NCI-H2196 treated with DMSO at 0.1 percent for 48 hours (cell line): ENCODE measurements around the gene ADCY4.

Experiments
- DNase-seq: peaks from one replicate; lab custom pipeline; 2025; ENCODE audit not compliant: unreplicated experiment; lab: John Stamatoyannopoulos, UW

The ADCY4 gene

DNA sequence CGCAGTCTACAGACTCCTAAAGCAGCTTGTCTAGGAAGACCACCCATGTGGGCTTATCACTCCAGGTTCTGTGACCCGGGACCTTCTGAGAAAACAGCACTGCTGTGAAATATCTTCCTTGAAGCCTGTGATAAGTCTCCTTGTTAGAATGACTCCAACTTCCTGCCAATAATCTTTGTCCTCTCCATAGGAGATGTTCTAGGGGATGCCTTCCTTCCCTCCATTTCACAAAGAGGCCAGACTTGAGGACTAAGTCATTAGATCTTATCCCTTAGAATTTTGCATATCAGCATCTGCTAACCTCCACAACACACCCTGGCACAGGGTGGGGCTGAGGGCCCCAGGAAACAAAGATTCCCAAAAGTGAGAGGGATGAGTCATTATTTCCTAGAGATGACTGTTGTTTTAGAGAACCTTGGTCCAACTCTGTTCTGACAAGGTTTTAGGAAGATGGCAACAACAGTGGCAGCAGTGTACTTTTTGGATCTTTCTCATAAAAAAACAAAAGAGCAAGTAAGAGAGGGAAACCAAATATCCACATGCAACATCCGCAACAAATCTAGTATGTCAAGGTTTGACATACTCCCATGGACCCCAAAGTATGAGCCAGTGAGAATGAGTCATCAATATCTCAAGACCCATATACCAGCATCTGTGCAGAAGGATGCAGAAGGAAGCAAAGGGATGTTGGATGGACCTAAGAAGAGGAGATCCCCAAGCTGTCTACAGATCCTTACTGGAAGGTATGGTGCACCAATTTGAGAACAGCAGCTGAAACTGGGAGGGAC, 17.5 kb downstream of the ADCY4 start:
- DNase-seq: no peak

DNA sequence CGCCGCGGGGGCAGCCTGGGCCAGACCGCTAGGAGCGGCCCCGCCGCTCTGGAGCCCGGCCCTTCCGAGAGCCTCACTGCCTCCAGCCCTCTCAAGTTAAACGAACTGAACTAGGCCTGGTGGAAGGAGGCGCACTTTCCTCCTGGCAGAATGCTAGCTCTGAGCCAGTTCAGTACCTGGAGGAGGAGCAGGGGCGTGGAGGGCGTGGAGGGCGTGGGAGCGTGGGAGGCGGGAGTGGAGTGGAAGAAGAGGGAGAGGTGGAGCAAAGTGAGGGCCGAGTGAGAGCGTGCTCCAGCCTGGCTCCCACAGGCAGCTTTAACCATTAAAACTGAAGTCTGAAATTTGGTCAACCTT, 18.3 kb downstream of the ADCY4 start:
- no peak for DNase-seq

DNA sequence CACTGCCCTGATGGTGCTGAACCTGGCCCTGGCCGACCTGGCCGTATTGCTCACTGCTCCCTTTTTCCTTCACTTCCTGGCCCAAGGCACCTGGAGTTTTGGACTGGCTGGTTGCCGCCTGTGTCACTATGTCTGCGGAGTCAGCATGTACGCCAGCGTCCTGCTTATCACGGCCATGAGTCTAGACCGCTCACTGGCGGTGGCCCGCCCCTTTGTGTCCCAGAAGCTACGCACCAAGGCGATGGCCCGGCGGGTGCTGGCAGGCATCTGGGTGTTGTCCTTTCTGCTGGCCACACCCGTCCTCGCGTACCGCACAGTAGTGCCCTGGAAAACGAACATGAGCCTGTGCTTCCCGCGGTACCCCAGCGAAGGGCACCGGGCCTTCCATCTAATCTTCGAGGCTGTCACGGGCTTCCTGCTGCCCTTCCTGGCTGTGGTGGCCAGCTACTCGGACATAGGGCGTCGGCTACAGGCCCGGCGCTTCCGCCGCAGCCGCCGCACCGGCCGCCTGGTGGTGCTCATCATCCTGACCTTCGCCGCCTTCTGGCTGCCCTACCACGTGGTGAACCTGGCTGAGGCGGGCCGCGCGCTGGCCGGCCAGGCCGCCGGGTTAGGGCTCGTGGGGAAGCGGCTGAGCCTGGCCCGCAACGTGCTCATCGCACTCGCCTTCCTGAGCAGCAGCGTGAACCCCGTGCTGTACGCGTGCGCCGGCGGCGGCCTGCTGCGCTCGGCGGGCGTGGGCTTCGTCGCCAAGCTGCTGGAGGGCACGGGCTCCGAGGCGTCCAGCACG, 18.9 kb downstream of the ADCY4 start:
- no peak for DNase-seq

DNA sequence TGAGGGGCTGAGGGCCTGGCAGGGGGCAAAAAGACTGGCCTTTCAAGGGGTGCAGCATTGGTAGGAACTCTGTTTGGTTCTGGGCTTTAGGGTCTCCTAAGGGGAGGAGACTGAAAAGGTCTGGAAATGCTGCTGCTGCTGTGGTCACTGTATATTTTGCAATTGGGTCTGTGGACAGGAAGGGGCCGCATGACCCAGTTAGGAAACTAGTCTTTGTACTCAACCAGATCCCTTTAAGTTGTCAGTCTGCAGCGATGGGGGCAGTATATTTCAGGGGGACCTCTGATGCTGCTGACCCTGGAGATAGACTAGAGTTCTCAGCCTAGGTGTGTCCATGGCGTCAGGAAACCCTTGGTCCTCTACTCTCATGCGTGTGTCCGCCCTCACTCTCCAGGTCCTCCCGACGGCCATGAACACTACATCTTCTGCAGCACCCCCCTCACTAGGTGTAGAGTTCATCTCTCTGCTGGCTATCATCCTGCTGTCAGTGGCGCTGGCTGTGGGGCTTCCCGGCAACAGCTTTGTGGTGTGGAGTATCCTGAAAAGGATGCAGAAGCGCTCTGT, 19.5 kb downstream of the ADCY4 start:
- DNase-seq: no peak

DNA sequence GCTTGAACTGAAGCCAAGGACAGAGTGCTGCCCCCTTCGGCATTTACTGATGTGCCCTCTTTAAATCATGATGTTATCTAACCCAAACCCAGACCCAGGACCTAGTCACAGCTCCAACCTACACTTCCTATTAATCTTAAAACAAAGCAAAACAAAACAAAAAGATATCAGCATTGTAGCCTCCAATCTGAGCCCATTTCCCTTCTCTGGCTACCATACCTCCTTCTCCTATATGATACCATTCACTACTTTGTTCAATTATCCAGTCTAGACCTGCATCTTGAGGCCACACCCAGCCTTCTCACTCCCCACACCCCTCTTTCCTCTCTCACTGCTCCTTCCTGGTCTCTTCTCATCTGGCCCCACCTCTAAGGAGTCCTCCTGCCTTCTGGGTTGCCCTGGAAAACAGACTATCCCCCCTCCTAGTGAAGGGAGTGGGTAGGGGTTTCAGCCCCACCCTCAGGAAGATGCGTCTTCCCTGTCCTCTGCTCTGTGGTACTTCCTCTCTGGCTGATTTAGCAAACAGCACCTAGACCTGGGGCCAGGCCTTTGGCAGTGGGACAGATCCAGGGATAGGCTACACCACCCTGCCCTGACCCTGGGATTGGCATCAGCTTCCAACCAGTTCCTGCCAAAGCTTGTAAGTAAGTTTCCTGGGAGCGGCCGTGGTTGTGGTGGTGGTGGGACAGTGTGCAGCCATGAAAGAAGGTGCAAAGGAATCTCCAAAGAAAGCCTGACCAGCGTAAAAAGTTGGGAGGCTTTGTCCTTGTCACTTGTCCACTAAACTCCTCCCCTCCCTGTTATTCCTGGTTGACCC, 20.3 kb downstream of the ADCY4 start:
- DNase-seq: no peak

DNA sequence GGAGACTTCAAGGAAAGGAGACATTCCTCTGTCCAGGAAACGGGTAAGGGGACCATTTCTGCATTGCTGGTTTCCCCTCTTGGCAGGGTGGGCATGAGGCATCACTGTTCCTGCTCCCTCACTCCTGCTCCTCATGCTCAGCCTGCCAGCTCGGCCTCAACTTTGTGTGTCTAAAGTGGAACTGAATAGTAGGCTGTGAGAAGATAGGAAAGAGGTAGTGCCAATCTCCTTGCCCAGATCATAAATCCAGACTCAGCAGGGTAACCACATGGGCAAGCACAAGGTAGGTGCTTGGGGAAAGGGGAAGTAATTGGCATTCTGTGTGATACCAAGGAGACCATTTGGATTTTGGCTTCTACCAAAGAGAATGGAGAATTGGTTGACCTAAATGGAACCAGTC, 21.0 kb downstream of the ADCY4 start:
- no peak for DNase-seq

DNA sequence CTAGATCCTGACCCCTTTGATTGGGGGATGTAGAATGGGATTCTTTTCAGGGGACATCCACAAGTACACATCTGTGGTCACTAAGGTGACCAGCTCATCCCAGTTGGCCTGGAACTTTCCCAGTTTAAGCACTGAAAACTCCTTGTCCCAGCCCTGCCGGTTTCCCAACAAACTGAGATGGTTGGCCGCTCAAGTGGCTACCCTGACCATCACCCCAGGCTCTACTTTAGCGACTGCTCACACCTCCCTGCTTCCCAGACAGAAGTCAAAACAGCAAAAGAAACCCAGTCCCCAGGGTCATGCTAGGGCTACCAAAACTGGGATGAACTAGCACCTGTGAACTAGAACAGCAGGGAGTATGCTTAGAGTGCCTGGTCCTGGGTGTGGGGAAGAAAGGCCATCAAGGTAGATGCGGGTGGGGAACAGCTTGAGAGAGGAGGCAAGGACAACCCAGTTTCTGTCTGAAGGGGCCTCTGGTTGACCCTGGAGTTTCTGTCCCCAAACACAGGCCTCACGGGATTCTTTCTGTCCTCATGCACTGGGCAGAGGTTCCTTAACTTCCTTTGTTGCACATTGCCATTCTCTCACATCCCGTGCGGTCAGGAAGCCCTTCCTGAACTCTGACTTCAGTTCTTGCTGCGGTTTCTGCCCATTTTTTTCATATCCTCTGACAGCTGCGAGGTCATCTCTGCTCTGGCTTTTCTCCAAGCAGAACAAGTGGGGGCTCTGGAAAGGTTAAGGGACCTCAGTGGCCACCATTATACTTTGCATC, 21.9 kb downstream of the ADCY4 start:
- no peak for DNase-seq

DNA sequence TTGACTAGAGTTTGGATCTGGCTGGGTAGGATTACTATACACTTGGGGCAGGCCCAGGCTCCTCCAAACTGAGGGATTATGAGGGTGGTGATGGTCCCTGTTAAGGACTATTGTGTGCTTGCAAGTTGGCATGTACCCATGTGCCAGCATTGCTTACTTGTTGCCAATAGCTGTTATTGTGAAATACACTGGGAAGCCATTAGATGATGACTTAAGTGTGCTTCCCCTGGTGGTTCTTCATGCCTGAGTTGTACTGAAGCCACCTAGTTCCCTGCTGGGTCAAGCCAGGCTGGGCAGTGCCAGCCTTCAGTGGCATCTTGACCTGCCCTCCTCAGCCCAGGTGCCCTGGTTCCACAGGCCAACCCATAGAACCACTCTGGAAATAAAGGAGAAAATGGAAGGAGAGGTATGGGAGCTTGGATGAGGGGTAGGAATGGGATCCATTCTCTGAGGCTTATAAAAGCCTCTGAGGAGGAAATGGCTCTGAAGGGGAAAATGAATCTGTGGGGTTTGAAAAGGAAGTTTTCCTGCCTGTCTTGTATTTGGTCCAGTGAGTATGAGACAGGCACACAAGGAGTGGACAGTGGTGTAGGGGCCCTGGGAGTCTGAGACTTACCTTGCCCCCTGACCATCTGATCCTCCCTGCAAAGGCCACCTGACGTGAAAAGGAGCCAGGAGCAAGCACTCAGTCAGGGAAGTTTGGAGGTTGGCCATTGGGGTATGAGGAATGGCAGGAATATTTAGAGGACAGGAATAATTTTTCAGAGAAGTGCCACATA, 22.8 kb downstream of the ADCY4 start:
- DNase-seq: no peak

DNA sequence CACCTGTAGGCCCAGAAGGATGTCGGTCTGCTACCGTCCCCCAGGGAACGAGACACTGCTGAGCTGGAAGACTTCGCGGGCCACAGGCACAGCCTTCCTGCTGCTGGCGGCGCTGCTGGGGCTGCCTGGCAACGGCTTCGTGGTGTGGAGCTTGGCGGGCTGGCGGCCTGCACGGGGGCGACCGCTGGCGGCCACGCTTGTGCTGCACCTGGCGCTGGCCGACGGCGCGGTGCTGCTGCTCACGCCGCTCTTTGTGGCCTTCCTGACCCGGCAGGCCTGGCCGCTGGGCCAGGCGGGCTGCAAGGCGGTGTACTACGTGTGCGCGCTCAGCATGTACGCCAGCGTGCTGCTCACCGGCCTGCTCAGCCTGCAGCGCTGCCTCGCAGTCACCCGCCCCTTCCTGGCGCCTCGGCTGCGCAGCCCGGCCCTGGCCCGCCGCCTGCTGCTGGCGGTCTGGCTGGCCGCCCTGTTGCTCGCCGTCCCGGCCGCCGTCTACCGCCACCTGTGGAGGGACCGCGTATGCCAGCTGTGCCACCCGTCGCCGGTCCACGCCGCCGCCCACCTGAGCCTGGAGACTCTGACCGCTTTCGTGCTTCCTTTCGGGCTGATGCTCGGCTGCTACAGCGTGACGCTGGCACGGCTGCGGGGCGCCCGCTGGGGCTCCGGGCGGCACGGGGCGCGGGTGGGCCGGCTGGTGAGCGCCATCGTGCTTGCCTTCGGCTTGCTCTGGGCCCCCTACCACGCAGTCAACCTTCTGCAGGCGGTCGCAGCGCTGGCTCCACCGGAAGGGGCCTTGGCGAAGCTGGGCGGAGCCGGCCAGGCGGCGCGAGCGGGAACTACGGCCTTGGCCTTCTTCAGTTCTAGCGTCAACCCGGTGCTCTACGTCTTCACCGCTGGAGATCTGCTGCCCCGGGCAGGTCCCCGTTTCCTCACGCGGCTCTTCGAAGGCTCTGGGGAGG, 23.9 kb downstream of the ADCY4 start, which contains the start of gene LTB4R:
LTB4R (plus strand) TSS at position 857 of the 959 bp plus-strand sequence. CDS start 4,150 bp downstream, outside the sequence.
- peak; percentile 89 for DNase-seq

DNA sequence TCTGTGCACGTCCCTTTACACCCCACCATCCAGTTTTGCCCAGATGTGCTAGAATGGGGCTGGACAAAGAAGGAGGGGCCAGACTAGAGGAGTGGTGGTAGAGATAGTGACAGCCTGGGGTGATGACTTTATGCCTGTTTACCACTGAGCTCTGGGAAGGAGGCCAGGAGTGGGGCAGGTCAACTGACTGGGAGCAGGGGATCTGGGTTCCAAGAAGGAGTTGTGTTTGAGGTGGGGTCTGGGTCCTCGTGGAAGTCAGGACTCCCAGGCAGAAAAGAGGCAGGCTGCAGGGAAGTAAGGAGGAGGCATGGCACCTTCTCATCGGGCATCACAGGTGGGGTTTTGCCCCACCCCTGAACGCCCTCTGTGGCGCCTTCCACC, 24.6 kb downstream of the ADCY4 start:
- no peak for DNase-seq

DNA sequence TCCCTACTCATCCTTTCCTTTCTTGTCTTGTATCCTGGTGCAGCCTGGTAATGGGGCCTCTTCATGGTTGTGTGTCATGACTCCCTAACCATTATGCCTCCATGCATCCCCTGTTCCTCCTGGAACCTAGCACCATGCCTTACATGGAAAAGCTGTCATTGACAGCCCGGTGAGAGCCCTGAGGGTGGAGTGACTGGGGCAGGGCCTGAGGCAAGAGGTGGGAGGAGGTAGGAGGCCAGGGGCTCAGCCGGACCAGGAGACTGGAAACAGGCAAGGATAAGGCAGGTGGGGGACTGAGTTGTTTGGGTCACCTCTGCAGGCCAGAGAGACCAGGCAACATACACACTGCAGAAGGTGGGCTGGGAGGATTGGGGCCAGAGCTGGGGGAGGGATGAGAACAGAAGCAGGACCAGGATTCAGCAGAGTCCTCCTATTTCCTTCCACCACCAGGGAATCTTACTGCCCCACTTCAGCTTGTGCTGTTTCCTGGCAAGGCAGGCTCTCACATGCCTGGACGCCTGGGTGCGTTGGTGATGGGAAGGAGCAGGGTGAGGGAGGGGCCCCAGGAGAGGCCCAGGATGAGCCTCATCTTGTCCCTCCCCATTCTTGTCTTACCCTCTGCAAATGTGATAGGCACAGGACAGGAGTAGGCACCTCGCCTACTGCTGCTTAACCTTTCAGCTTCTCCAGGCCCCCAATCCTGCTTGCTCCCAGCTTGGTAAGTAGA, 25.2 kb downstream of the ADCY4 start, which contains the start of gene LTB4R2:
LTB4R2 (plus strand) TSS at position 603 of the 727 bp plus-strand sequence. CDS start 525 bp downstream, outside the sequence.
- DNase-seq: no peak

DNA sequence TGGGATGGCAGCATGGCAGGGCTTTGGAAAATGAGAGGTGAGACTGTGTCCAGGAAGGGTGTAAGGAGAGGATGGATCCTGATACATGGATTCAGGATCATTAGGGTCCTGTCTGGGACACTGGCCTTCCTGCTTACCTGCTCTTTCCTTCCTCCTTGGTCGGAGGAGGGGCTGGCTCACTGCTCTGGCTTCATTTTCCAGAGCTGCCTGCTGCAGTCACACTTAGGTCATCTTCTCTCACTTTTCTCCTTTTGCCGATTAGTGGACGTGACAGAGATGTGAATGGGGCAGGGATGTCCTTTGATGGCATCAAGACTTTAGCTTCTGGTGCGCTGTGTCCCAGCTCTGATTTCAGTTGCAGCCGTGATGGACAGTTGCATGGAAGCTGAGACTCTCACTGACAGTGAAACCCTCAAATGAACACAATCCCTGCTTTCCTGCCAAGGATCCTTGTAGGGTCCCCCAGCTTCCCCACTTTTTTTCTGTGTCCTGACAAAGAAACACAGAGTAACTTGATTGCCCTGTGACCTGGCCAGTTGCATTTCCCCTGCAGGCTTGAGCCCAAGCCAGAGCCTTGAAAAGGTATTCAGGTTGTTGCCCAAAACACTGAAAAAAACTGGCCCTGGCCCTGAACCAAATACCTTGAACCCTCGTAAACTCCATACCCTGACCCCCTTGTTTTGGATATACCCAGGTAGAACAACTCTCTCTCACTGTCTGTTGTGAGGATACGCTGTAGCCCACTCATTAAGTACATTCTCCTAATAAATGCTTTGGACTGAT, 26.3 kb downstream of the ADCY4 start:
- no peak for DNase-seq

DNA sequence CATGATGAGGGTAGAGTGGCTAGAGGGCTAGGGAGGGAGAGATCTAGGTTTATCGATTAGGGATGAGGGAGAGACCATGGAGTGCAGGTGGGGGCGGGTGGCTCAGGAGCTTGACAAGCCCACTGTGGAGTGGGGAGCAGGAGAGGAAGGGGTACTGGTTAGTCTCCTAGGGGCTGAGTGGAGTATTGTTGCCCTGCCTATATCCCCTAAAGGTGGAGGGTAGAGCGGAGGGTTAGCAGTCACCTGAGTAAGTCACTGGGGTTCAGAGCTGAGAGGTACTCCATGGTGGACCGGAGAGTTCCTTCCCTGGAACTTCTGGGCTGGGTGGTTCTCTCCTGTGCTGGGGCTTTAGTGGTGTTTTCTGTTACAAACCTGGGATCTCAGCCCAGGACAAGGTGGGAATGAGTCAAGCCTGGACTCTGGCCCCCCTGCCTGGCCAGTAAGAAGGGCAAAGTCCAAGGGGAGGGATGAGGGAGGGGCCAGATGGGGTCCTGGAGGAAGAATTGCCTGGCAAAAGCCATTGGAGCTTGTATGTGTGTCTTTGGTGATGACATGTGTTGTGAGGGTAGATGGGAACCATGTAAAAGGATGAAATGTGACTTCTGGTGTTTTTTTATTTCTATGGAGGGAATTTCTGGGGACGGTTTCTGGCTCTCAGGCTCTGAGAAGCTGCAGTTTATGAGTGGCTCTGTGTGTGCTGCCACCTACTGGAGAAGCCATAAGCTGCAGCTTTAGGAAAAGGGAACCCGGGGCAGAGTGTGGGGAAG, 27.1 kb downstream of the ADCY4 start, which contains the start of gene CIDEB:
CIDEB (minus strand) TSS at position 403 of the 767 bp plus-strand sequence; CDS start at position 284, 119 bp downstream.
- DNase-seq: peak; percentile 9

DNA sequence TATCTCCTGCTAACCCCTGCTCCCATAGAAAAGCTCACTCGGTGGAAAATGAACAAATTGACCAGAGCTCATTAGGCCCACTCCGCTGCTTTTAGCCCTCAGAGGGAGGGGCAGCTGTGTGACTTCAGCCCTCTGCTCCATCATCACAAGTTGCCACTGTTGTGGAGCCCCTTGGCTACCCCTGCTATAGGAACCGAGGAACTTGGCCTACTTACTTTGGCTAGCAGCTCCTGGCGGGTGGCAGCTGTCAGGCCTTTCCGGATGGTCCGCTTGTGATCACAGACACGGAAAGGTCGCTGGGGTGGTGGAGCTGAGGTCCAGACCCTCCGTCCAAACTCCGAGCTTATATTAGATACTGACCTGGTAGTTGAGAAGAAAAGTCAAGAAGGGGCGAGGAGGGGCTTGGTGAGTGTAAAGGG, 27.7 kb downstream of the ADCY4 start:
- no peak for DNase-seq

DNA sequence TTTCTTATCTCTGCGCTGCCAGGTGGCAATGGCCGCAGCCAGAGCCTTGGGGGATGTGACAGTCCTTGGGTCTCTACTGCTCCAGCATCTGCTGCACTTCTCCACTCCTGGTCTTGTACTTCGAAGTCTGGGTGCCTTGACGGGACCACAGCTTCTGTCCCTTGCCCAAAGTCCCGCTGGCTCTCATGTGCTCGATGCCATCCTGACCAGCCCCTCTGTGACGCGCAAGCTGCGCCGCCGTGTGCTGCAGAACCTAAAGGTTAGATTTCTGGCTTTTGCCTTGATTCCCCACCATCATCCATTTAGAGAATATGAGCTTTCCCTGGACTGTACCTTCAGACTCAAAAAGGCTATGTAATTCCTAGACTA, 30.9 kb downstream of the ADCY4 start:
- no peak for DNase-seq

DNA sequence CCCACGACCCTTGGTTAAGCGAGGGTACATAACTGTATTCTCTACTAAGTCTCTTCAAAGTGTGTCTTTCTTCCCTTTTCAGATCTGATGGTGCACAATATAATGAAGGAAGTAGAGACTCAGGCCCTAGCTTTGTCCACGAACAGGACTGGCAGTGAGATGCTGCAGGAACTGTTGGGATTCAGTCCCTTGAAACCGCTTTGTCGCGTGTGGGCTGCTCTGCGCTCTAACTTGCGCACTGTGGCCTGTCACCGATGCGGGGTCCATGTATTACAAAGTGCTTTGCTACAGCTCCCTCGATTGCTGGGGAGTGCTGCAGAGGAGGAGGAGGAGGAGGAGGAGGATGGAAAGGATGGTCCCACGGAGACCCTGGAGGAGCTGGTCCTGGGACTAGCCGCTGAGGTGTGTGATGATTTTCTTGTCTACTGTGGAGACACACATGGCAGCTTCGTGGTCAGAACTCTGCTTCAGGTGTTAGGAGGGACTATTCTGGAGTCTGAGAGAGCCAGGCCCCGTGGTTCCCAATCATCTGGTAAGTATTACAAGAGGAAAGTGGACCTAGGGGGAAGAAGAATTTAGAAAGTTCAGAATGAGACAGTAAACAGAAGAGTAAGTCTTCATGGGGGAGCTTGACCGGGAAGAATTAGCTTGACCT, 34.4 kb downstream of the ADCY4 start:
- DNase-seq: no peak
